Loucy (cell line): ENCODE measurements around the gene CRYZL1.
A peak's percentile ranks its signal among the peaks of the same experiment; 100 is the strongest.

Experiments used
- H2AFZ ChIP-seq: fragments of 200-600 bp; sonication (generic); 2 replicates; pipeline ENCODE4 v1.6.0; 2016; ENCODE audit warnings: antibody characterized with exemption, mild to moderate bottlenecking, low read length, moderate library complexity
- H3F3A ChIP-seq: fragments of 200-600 bp; 2 replicates; pipeline ENCODE4 v1.6.0; 2016; ENCODE audit warnings: antibody characterized with exemption, low read depth, mild to moderate bottlenecking
- H3K27me3 ChIP-seq: fragments of 200-600 bp; sonication (generic); 2 replicates; pipeline ENCODE4 v1.6.1; 2014; ENCODE audit warnings: low read length, mild to moderate bottlenecking; ENCODE audit not compliant: insufficient read depth, poor library complexity, severe bottlenecking
- H3K36me3 ChIP-seq: fragments of 200-600 bp; sonication (generic); 2 replicates; pipeline ENCODE4 v1.6.1; 2016; ENCODE audit warnings: low read length; ENCODE audit not compliant: insufficient read depth
- H3K4me1 ChIP-seq: fragments of 200-600 bp; sonication (generic); 2 replicates; pipeline ENCODE4 v1.5.1; 2014; ENCODE audit warnings: low read length, mild to moderate bottlenecking; ENCODE audit not compliant: insufficient read depth, poor library complexity, severe bottlenecking
- H3K4me2 ChIP-seq: fragments of 200-600 bp; sonication (generic); 2 replicates; pipeline ENCODE4 v1.6.0; 2014; ENCODE audit warnings: antibody characterized with exemption, low read length, low read depth, mild to moderate bottlenecking; ENCODE audit not compliant: poor library complexity, severe bottlenecking
- H3K4me3 ChIP-seq: fragments of 200-600 bp; sonication (generic); 2 replicates; pipeline ENCODE4 v1.5.1; 2014; ENCODE audit warnings: low read length, mild to moderate bottlenecking, mixed read lengths; ENCODE audit not compliant: poor library complexity, severe bottlenecking
- H3K79me2 ChIP-seq: fragments of 200-600 bp; sonication (generic); 2 replicates; pipeline ENCODE4 v1.6.1; 2014; ENCODE audit warnings: low read length; ENCODE audit not compliant: insufficient read depth
- H3K9ac ChIP-seq: fragments of 200-600 bp; sonication (generic); 2 replicates; pipeline ENCODE4 v1.6.0; 2014; ENCODE audit warnings: mild to moderate bottlenecking, low read depth, low read length, moderate library complexity; ENCODE audit not compliant: poor library complexity, severe bottlenecking
- H3K9me2 ChIP-seq: fragments of 200-600 bp; sonication (generic); replicated peaks from 2 replicates; pipeline ENCODE4 v1.6.1; 2016; ENCODE audit warnings: low read depth, low read length, mixed read lengths
- H3K9me3 ChIP-seq: fragments of 200-600 bp; sonication (generic); 2 replicates; pipeline ENCODE4 v1.6.1; 2014; ENCODE audit warnings: mild to moderate bottlenecking, antibody characterized with exemption, low read length, low read depth; ENCODE audit not compliant: insufficient read depth
- H4K20me1 ChIP-seq: fragments of 200-600 bp; sonication (generic); 2 replicates; pipeline ENCODE4 v1.6.0; 2014; ENCODE audit warnings: antibody characterized with exemption, low read length, mild to moderate bottlenecking; ENCODE audit not compliant: insufficient read depth, poor library complexity, severe bottlenecking
- CTCF ChIP-seq: fragments of 200-600 bp; sonication (generic); conservative IDR thresholded peaks from 2 replicates; pipeline ENCODE4 v1.5.1; 2014; ENCODE audit warnings: mild to moderate bottlenecking, antibody characterized with exemption, low read length
- EZH2phosphoT487 ChIP-seq: fragments of 200-600 bp; IDR thresholded peaks from 2 replicates; pipeline ENCODE4 v1.6.1; 2018; ENCODE audit warnings: antibody characterized with exemption, mild to moderate bottlenecking, moderate library complexity, borderline replicate concordance

CRYZL1 gene

GRCh38 chr21:33648555-33648954 is 7.0 kb upstream of the CRYZL1 start:
- H4K20me1 ChIP-seq = no peaks in the 10 kb centered on the region
- no peak overlapping the region for H2AFZ ChIP-seq
- no peak overlapping the region for H3K4me2 ChIP-seq
- H3K4me1 ChIP-seq = peaks cover 19% of the 10 kb centered on the region
- H3F3A ChIP-seq = no peaks in the 10 kb centered on the region
- no peaks in the 10 kb centered on the region for H3K36me3 ChIP-seq
- peaks cover 48% of the 10 kb centered on the region for H3K79me2 ChIP-seq
- no peaks in the 10 kb centered on the region for H3K27me3 ChIP-seq
- H3K4me3 ChIP-seq = no peak overlapping the region
- no peak overlapping the region for H3K9ac ChIP-seq
- no peak for TF ChIP-seq CTCF
- no peak for TF ChIP-seq EZH2phosphoT487
- H3K9me3 ChIP-seq = no peaks in the 10 kb centered on the region
- H3K9me2 ChIP-seq = no peaks in the 10 kb centered on the region

GRCh38 chr21:33647587-33647986 is 6.0 kb upstream of the CRYZL1 start:
- no peak overlapping the region for H3K4me3 ChIP-seq
- no peak for TF ChIP-seq CTCF
- TF ChIP-seq EZH2phosphoT487 = no peak

DNA sequence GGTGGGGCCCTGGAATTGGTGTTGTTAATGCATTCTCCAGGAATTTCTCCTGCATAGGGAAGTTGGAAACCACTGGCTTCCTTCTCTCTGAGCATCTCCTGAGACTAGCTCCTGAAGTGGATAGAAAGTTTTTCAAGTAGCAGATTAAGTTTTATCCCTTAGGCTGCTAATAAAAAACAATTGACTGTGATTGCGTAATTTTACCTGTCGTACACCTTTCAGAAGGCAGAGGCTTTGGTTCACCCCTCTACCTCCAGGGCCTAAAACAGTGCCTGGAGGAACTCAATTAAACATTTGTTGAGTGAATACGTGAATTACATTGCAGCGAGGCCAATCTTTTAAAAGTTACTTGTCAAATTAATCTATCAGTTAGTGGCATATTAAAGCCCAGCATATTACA is 4.2 kb upstream of the CRYZL1 start:
- Histone ChIP-seq H4K20me1 (peaks cover 4% of the 10 kb centered on the region), H3K4me3 (no peak overlapping the region), H3K79me2 (peaks cover 56% of the 10 kb centered on the region), H3K36me3 (no peaks in the 10 kb centered on the region), H3K9me2 (no peaks in the 10 kb centered on the region), H3K27me3 (no peaks in the 10 kb centered on the region), H3K4me1 (peaks cover 19% of the 10 kb centered on the region), H3K9ac (no peak overlapping the region), H3F3A (no peaks in the 10 kb centered on the region), H3K9me3 (no peaks in the 10 kb centered on the region), H2AFZ (no peak overlapping the region), H3K4me2 (peak overlapping the region; percentile 86)
- TF ChIP-seq CTCF = no peak
- TF ChIP-seq EZH2phosphoT487 = no peak

More at GRCh38 chr21:33647587-33647986, 6.0 kb upstream of the CRYZL1 start:
- no peak overlapping the region for H2AFZ ChIP-seq
- H4K20me1 ChIP-seq = no peaks in the 10 kb centered on the region
- H3K9me2 ChIP-seq = no peaks in the 10 kb centered on the region
- no peaks in the 10 kb centered on the region for H3K27me3 ChIP-seq
- H3F3A ChIP-seq = no peaks in the 10 kb centered on the region
- H3K36me3 ChIP-seq = no peaks in the 10 kb centered on the region
- no peak overlapping the region for H3K9ac ChIP-seq
- peaks cover 19% of the 10 kb centered on the region for H3K4me1 ChIP-seq
- H3K4me2 ChIP-seq = no peak overlapping the region
- peaks cover 54% of the 10 kb centered on the region for H3K79me2 ChIP-seq
- no peaks in the 10 kb centered on the region for H3K9me3 ChIP-seq
